IMR-90 (cell line): Measurements from ENCODE around the gene KCNIP1. TPM values are rescaled to one million over a fixed set of nuclear protein-coding genes. Genes with fewer than 3 reads are reported as not detected.

Experiments
- ATAC-seq: fragments of 200-7000 bp; cut with Tn5 transposase; 2 replicates; pipeline ENCODE4 v1.9.1; 2020; ENCODE audit warnings: low read depth, mild to moderate bottlenecking, moderate library complexity
- BruUV-seq: library from RNA; stranded (reverse); fragments of 400-500 nt; replicated peaks from 2 replicates; lab custom pipeline; 2021; lab: Mats Ljungman, UMichigan
- CTCF ChIA-PET: fragments of 300-600 bp; formaldehyde crosslinking; extraction: SDS; loops from one replicate; lab custom pipeline; 2021; ENCODE audit warnings: antibody characterized with exemption; lab: Yijun Ruan, JAX
- POLR2A ChIA-PET: fragments of 300-600 bp; sonication (Branson Sonifier 250); formaldehyde crosslinking; loops from one replicate; lab custom pipeline; 2022; ENCODE audit warnings: antibody characterized with exemption; ENCODE audit not compliant: unreplicated experiment; lab: Charles Lee
- DNase-seq: peaks from one replicate; pipeline ENCODE4 v3.0.0; 2013
- H2AFZ ChIP-seq: replicated peaks from 2 replicates; pipeline ENCODE3; 2013; ENCODE audit warnings: low read length, mild to moderate bottlenecking; ENCODE audit not compliant: poor library complexity
- H2AK5ac ChIP-seq: 2 replicates; pipeline ENCODE4 v1.6.1; 2013; ENCODE audit warnings: low read depth, low read length, inconsistent platforms
- H2AK9ac ChIP-seq: replicated peaks from 2 replicates; pipeline ENCODE3; 2013; ENCODE audit warnings: mild to moderate bottlenecking, low read depth, low read length, moderate library complexity; ENCODE audit not compliant: poor library complexity
- H2BK120ac ChIP-seq: 2 replicates; pipeline ENCODE4 v1.6.1; 2013; ENCODE audit warnings: low read depth, low read length, inconsistent platforms
- H2BK15ac ChIP-seq: 3 replicates; pipeline ENCODE4 v1.6.1; 2013; ENCODE audit warnings: low read depth, low read length, inconsistent platforms
- H2BK20ac ChIP-seq: 2 replicates; pipeline ENCODE4 v1.6.1; 2013; ENCODE audit warnings: low read depth, mild to moderate bottlenecking, inconsistent platforms, low read length, moderate library complexity
- H2BK5ac ChIP-seq: 2 replicates; pipeline ENCODE4 v1.6.1; 2013; ENCODE audit warnings: mild to moderate bottlenecking, low read depth, low read length, inconsistent platforms; ENCODE audit not compliant: poor library complexity, severe bottlenecking
- H3K14ac ChIP-seq: replicated peaks from 2 replicates; pipeline ENCODE4 v1.6.1; 2013; ENCODE audit warnings: low read depth, low read length, inconsistent platforms
- H3K18ac ChIP-seq: 2 replicates; pipeline ENCODE4 v1.6.1; 2013; ENCODE audit warnings: low read depth, low read length, control low read depth
- H3K23ac ChIP-seq: 2 replicates; pipeline ENCODE4 v1.6.1; 2013; ENCODE audit warnings: low read depth, low read length, inconsistent platforms
- H3K27ac ChIP-seq: 2 replicates; pipeline ENCODE4 v1.5.1; 2013; ENCODE audit warnings: mild to moderate bottlenecking, control low read depth, low read length; ENCODE audit not compliant: insufficient read depth
- H3K27me3 ChIP-seq: 2 replicates; pipeline ENCODE4 v1.6.1; 2013; ENCODE audit warnings: low read length; ENCODE audit not compliant: control insufficient read depth, insufficient read depth
- H3K36me3 ChIP-seq: 2 replicates; pipeline ENCODE4 v1.6.1; 2013; ENCODE audit warnings: low read length, mixed read lengths; ENCODE audit not compliant: control insufficient read depth, insufficient read depth
- H3K4ac ChIP-seq: 2 replicates; pipeline ENCODE4 v1.6.1; 2013; ENCODE audit warnings: low read depth, low read length, inconsistent platforms
- H3K4me1 ChIP-seq: 2 replicates; pipeline ENCODE4 v1.6.1; 2013; ENCODE audit warnings: low read length, mixed read lengths; ENCODE audit not compliant: control insufficient read depth, insufficient read depth
- H3K4me2 ChIP-seq: 2 replicates; pipeline ENCODE4 v1.6.1; 2013; ENCODE audit warnings: low read depth, mild to moderate bottlenecking, control low read depth, low read length, moderate library complexity
- H3K4me3 ChIP-seq: 2 replicates; pipeline ENCODE4 v1.5.1; 2013; ENCODE audit warnings: low read depth, mild to moderate bottlenecking, control low read depth, low read length, moderate library complexity; ENCODE audit not compliant: insufficient read depth
- H3K56ac ChIP-seq: 2 replicates; pipeline ENCODE4 v1.6.1; 2013; ENCODE audit warnings: low read length, inconsistent platforms; ENCODE audit not compliant: insufficient read depth; ENCODE audit errors: extremely low read depth
- H3K79me1 ChIP-seq, 2 experiments: 2 replicates each; pipeline ENCODE4 v1.6.1; 2013; ENCODE audit warnings: low read length in 2 of 2, inconsistent platforms in 1 of 2, low read depth in 1 of 2
- H3K9ac ChIP-seq: 2 replicates; pipeline ENCODE4 v1.6.1; 2013; ENCODE audit warnings: low read depth, low read length, control low read depth
- H3K9me1 ChIP-seq: 2 replicates; pipeline ENCODE4 v1.6.1; 2013; ENCODE audit warnings: low read length, inconsistent platforms; ENCODE audit not compliant: insufficient read depth
- H3K9me3 ChIP-seq: 2 replicates; pipeline ENCODE4 v1.6.1; 2013; ENCODE audit warnings: low read length; ENCODE audit not compliant: control insufficient read depth, insufficient read depth
- H4K20me1 ChIP-seq: 2 replicates; pipeline ENCODE4 v1.6.1; 2013; ENCODE audit warnings: low read length, inconsistent platforms; ENCODE audit not compliant: insufficient read depth
- H4K5ac ChIP-seq: 2 replicates; pipeline ENCODE4 v1.6.1; 2013; ENCODE audit warnings: mild to moderate bottlenecking, low read depth, low read length, control low read depth
- H4K8ac ChIP-seq, 2 experiments: 2 replicates each; pipeline ENCODE4 v1.6.1; 2013; ENCODE audit warnings: low read depth in 2 of 2, low read length in 2 of 2, control low read depth in 1 of 2, inconsistent platforms in 1 of 2
- H4K91ac ChIP-seq: 2 replicates; pipeline ENCODE4 v1.6.1; 2013; ENCODE audit warnings: low read depth, low read length, inconsistent platforms; ENCODE audit not compliant: insufficient read depth
- CEBPB ChIP-seq: IDR thresholded peaks from 2 replicates; pipeline ENCODE4 v1.6.1; 2012; ENCODE audit warnings: low read depth, low read length, improper control_type of control experiment
- CHD1 ChIP-seq: IDR thresholded peaks from 2 replicates; pipeline ENCODE4 v1.6.1; 2012; ENCODE audit warnings: low read depth, low read length, improper control_type of control experiment
- MAZ ChIP-seq: IDR thresholded peaks from 2 replicates; pipeline ENCODE4 v1.6.1; 2012; ENCODE audit warnings: low read depth, mild to moderate bottlenecking, low read length, improper control_type of control experiment, moderate library complexity, borderline replicate concordance
- NFE2L2 ChIP-seq: fragments of 150-350 bp; IDR thresholded peaks from 2 replicates; pipeline ENCODE4 v1.6.1; 2016; ENCODE audit warnings: low read depth, mild to moderate bottlenecking, low read length
- RFX5 ChIP-seq: IDR thresholded peaks from 2 replicates; pipeline ENCODE4 v1.8.0; 2012; ENCODE audit warnings: low read depth, mild to moderate bottlenecking, low read length, moderate library complexity
- WGBS, 2 experiments: methylation state at CpG; one replicate each; pipeline versions ENCODE4 v1.1.5 to v1.1.7; 2013; ENCODE audit warnings: missing lambda C conversion rate in 2 of 2; ENCODE audit not compliant: insufficient read length in 1 of 2; ENCODE audit errors: extremely low coverage in 2 of 2; 5-methylcytosine and 5-hydroxymethylcytosine counted together
- dilution Hi-C: fragments of 300-500 bp; cut with HindIII; formaldehyde crosslinking; loops from one replicate; pipeline ENCODE4 v1.14.3; 2018; ENCODE audit warnings: low sequenced_read_pairs; ENCODE audit not compliant: unreplicated experiment
- in situ Hi-C: fragments of 300-500 bp; cut with MboI; formaldehyde crosslinking; loops from 3 replicates; pipeline ENCODE4 v1.14.3; 2019; ENCODE audit warnings: low sequenced_read_pairs, inconsistent platforms, mixed read lengths
- intact Hi-C: fragments of 100-400 bp; cut with micrococcal nuclease; formaldehyde crosslinking; loops from 2 replicates; pipeline ENCODE4 v1.10.0; 2022
- polyA plus RNA-seq, 3 experiments: library from polyadenylated mRNA; depleted of rRNA; stranded (reverse); fragments of >200 nt; gene quantifications; 2 replicates each; pipeline ENCODE4 v1.2.3, GENCODE V29; 2012; ENCODE audit warnings: low replicate concordance in 1 of 3
- total RNA-seq: library from RNA; depleted of rRNA; stranded (reverse); fragments of >200 nt; gene quantifications from 2 replicates; pipeline ENCODE4 v1.2.3, GENCODE V29; 2012
- TF ChIP-seq, protein P1 (sequence below): conservative IDR thresholded peaks from 2 replicates; pipeline ENCODE4 v1.5.1; 2012; ENCODE audit warnings: mild to moderate bottlenecking, low read depth, low read length, improper control_type of control experiment

The KCNIP1 gene
- total and polyA plus RNA-seq, 2 of the 4 experiments (the other 2 are of a cell fraction): not detected

DNA sequence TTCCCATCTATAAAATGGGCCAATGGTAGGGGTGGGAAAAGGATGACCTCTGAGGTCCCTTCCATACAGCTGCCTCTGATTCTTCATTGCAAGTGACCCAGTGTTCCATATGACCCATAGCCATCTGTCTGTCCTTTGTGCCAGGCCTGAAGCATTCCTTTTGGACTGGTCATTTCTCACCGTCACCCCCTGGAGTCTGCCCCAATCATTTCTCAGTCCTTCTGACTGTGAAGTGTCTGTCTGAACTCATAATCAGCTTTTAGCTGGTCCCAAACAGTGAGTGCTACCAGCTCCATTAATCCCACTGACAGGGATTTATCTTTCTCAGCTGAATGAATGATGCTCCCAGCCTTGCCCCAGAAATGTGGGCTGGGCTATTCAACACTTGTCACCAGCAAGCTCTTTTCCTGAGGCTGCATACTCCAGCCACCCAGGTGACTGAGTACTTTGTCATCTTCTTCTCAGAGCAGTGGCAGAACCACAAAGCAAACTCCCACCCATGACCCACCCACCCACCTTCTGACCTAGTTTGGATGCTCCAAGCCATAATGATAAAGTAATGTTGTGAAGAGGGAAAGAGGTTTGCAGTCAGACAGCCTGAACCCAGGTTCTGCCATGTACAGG, 37.4 kb downstream of the KCNIP1 start:
- ChIA-PET POLR2A (no interaction called here), CTCF (no interaction called here)
- Histone ChIP-seq H3K9ac (no peak overlapping the region), H2BK5ac (no peak overlapping the region), H4K20me1 (no peaks in the 10 kb centered on the region), H4K8ac (no peak overlapping the region), H4K91ac (no peak overlapping the region), H3K4me3 (no peak overlapping the region), H3K79me1 (no peaks in the 10 kb centered on the region), H3K27me3 (no peaks in the 10 kb centered on the region), H3K56ac (no peak overlapping the region), H2AFZ (no peak overlapping the region), H2BK120ac (no peak overlapping the region), H3K36me3 (no peaks in the 10 kb centered on the region), H2AK5ac (no peak overlapping the region), H3K9me1 (no peaks in the 10 kb centered on the region), H3K18ac (no peak overlapping the region), H3K14ac (no peak overlapping the region), H3K27ac (no peak overlapping the region), H2BK20ac (no peak overlapping the region), H3K9me3 (no peaks in the 10 kb centered on the region), H3K4ac (no peak overlapping the region), H4K5ac (no peak overlapping the region), H3K23ac (no peak overlapping the region), H3K4me2 (no peak overlapping the region), H2AK9ac (no peak overlapping the region), H2BK15ac (no peak overlapping the region), H3K4me1 (no peaks in the 10 kb centered on the region)
- WGBS, 2 experiments: 38% methylated on average over 1 of the region's 1 CpG; no CpG with 5 or more reads in 1 of the 2 experiments
- ATAC-seq (no peak), DNase-seq (no peak)
- TF ChIP-seq NFE2L2 (no peak), CEBPB (no peak), RFX5 (no peak), MAZ (no peak), CHD1 (no peak)
- TF ChIP-seq, protein P1, sequence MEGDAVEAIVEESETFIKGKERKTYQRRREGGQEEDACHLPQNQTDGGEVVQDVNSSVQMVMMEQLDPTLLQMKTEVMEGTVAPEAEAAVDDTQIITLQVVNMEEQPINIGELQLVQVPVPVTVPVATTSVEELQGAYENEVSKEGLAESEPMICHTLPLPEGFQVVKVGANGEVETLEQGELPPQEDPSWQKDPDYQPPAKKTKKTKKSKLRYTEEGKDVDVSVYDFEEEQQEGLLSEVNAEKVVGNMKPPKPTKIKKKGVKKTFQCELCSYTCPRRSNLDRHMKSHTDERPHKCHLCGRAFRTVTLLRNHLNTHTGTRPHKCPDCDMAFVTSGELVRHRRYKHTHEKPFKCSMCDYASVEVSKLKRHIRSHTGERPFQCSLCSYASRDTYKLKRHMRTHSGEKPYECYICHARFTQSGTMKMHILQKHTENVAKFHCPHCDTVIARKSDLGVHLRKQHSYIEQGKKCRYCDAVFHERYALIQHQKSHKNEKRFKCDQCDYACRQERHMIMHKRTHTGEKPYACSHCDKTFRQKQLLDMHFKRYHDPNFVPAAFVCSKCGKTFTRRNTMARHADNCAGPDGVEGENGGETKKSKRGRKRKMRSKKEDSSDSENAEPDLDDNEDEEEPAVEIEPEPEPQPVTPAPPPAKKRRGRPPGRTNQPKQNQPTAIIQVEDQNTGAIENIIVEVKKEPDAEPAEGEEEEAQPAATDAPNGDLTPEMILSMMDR: no peak
- in situ Hi-C loops (no loop called here), intact Hi-C loops (no loop called here), dilution Hi-C loops (no loop called here)
- no TSS peak for BruUV-seq
